Hepatocyte (in vitro differentiated cells): Measurements from ENCODE around the gene SMKR1. TPM values are rescaled to one million over a fixed set of nuclear protein-coding genes. Genes with fewer than 3 reads are reported as not detected.

Experiments
- DNase-seq: peaks from one replicate; pipeline ENCODE4 v3.0.0-alpha.2; 2016; ENCODE audit warnings: low spot score
- H2AFZ ChIP-seq: fragments of 200-600 bp; sonication (generic); 2 replicates; pipeline ENCODE4 v1.6.0; 2016; ENCODE audit warnings: antibody characterized with exemption, mild to moderate bottlenecking
- H3K27ac ChIP-seq: fragments of 200-600 bp; sonication (generic); 2 replicates; pipeline ENCODE4 v1.5.1; 2016; ENCODE audit warnings: mild to moderate bottlenecking
- H3K27me3 ChIP-seq: fragments of 200-600 bp; sonication (generic); 2 replicates; pipeline ENCODE4 v1.6.1; 2016
- H3K36me3 ChIP-seq: fragments of 200-600 bp; sonication (generic); replicated peaks from 2 replicates; pipeline ENCODE4 v1.5.1; 2016; ENCODE audit warnings: low read depth; ENCODE audit not compliant: insufficient read depth
- H3K4me1 ChIP-seq: fragments of 200-600 bp; sonication (generic); 2 replicates; pipeline ENCODE4 v1.5.1; 2016; ENCODE audit warnings: mild to moderate bottlenecking, moderate library complexity; ENCODE audit not compliant: insufficient read depth
- H3K4me2 ChIP-seq: fragments of 200-600 bp; sonication (generic); 2 replicates; pipeline ENCODE4 v1.6.0; 2016
- H3K4me3 ChIP-seq: fragments of 200-600 bp; sonication (generic); 2 replicates; pipeline ENCODE4 v1.5.1; 2016; ENCODE audit warnings: mild to moderate bottlenecking
- H3K79me2 ChIP-seq: fragments of 200-600 bp; sonication (generic); 2 replicates; pipeline ENCODE4 v1.6.0; 2017; ENCODE audit warnings: mild to moderate bottlenecking
- H3K9me2 ChIP-seq: fragments of 200-600 bp; sonication (generic); replicated peaks from 2 replicates; pipeline ENCODE4 v1.6.0; 2017; ENCODE audit warnings: mild to moderate bottlenecking; ENCODE audit not compliant: insufficient read depth
- H3K9me3 ChIP-seq: fragments of 200-600 bp; sonication (generic); 2 replicates; pipeline ENCODE4 v1.5.1; 2016; ENCODE audit warnings: low read depth, mild to moderate bottlenecking
- H4K20me1 ChIP-seq: fragments of 200-600 bp; sonication (generic); 2 replicates; pipeline ENCODE4 v1.6.0; 2016; ENCODE audit warnings: mild to moderate bottlenecking; ENCODE audit not compliant: insufficient read depth, poor library complexity, severe bottlenecking
- CTCF ChIP-seq: fragments of 200-600 bp; sonication (generic); IDR thresholded peaks from 2 replicates; pipeline ENCODE4 v1.5.1; 2016; ENCODE audit warnings: antibody characterized with exemption, mild to moderate bottlenecking; ENCODE audit not compliant: poor library complexity
- EZH2 ChIP-seq: fragments of 200-600 bp; sonication (generic); IDR thresholded peaks from 2 replicates; pipeline ENCODE4 v1.6.1; 2016; ENCODE audit warnings: antibody characterized with exemption, mild to moderate bottlenecking, borderline replicate concordance
- EZH2phosphoT487 ChIP-seq: fragments of 200-600 bp; sonication (generic); IDR thresholded peaks from one replicate; pipeline ENCODE4 v1.6.1; 2018; ENCODE audit warnings: antibody characterized with exemption, mild to moderate bottlenecking, low read depth, moderate library complexity; ENCODE audit not compliant: unreplicated experiment, severe bottlenecking
- WGBS: methylation state at CpG from one replicate; pipeline ENCODE4 v1.1.6; 2016; ENCODE audit warnings: low lambda C conversion rate; ENCODE audit errors: missing lambda C conversion rate; 5-methylcytosine and 5-hydroxymethylcytosine counted together
- polyA plus RNA-seq: library from polyadenylated mRNA; unstranded; fragments of >200 nt; fragmentation: Nextera tagmentation; extraction: Ambion mirVana; gene quantifications from 2 replicates; pipeline ENCODE4 v1.2.1, GENCODE V29; 2016
- small RNA-seq: library from RNA; depleted of rRNA; stranded (forward); fragments of <200 nt; gene quantifications from one replicate; pipeline ENCODE3, GENCODE V24; 2014
- total RNA-seq: library from RNA; depleted of rRNA; stranded (reverse); fragments of >200 nt; gene quantifications from 2 replicates; pipeline ENCODE4 v1.2.3, GENCODE V29; 2014

SMKR1 gene
- total and polyA plus RNA-seq, 2 experiments from 2014 or later, result 0.37 TPM; not detected in 1

GRCh38 chr7:129560831-129561230, 58.5 kb downstream of the SMKR1 start:
- Histone ChIP-seq H3K9me2 (no peaks in the 10 kb centered on the region), H3K36me3 (no peaks in the 10 kb centered on the region), H3K4me3 (no peak overlapping the region), H3K27ac (peak overlapping the region; percentile 26), H3K27me3 (peaks cover 9% of the 10 kb centered on the region), H2AFZ (no peak overlapping the region), H4K20me1 (no peaks in the 10 kb centered on the region), H3K79me2 (no peaks in the 10 kb centered on the region), H3K4me2 (no peak overlapping the region), H3K9me3 (no peaks in the 10 kb centered on the region), H3K4me1 (peaks cover 5% of the 10 kb centered on the region)
- no peak for TF ChIP-seq CTCF
- no peak for DNase-seq
- WGBS, result 55% methylated on average over 5 of the region's 5 CpGs

- Histone ChIP-seq H3K4me3 (no peak overlapping the region), H3K4me1 (peaks cover 5% of the 10 kb centered on the region), H3K9me2 (no peaks in the 10 kb centered on the region), H2AFZ (peak overlapping the region; percentile 6), H3K4me2 (peak overlapping the region; percentile 20), H3K27me3 (peaks cover 9% of the 10 kb centered on the region), H4K20me1 (no peaks in the 10 kb centered on the region), H3K36me3 (no peaks in the 10 kb centered on the region), H3K79me2 (no peaks in the 10 kb centered on the region), H3K9me3 (no peaks in the 10 kb centered on the region), H3K27ac (no peak overlapping the region)
- TF ChIP-seq EZH2phosphoT487, result no peak
- no peak for TF ChIP-seq CTCF
- no peak for TF ChIP-seq EZH2
- WGBS, result 59% methylated on average over 12 of the region's 12 CpGs
- DNase-seq, result no peak
Measured at GRCh38 chr7:129561677-129562359, 59.5 kb downstream of the SMKR1 start.

Small RNAs within 50 kb of the gene (small RNA-seq; reads per million reads assigned to genes)
- gene RNU1-72P (not detected), gene SNRPGP3 (not detected)

Other genes with a start within 250 kb of the SMKR1 start
- 1.1 and 1.4 TPM in 2 replicates for gene STRIP2, start 68.1 kb upstream of the SMKR1 start, total RNA-seq
- 0.83 and 1.7 TPM in 2 replicates for gene STRIP2, start 68.1 kb upstream of the SMKR1 start, polyA plus RNA-seq
- gene NRF1, start 109.2 kb downstream of the SMKR1 start, total RNA-seq, result 12.0 and 21.7 TPM in 2 replicates
- gene NRF1, start 109.2 kb downstream of the SMKR1 start, polyA plus RNA-seq, result 5.4 and 11.2 TPM in 2 replicates